ACHN (cell line): ENCODE data around the gene AMPH.
"Not testable (repeated sequence)": the region's sequence is repeated elsewhere in the genome, so short reads cannot be mapped to it uniquely, and the experiment has no call there.

ENCODE experiments used
- DNase-seq: peaks from one replicate; pipeline ENCODE4 v3.0.0-alpha.2; 2015
- in situ Hi-C: cut with HindIII; loops from 2 replicates; pipeline ENCODE4 v1.10.0; 2017; ENCODE audit warnings: low sequenced_read_pairs, low pct_ligation_motif_present, low pct_unique_long_range_greater_than_20kb

Gene AMPH

DNA sequence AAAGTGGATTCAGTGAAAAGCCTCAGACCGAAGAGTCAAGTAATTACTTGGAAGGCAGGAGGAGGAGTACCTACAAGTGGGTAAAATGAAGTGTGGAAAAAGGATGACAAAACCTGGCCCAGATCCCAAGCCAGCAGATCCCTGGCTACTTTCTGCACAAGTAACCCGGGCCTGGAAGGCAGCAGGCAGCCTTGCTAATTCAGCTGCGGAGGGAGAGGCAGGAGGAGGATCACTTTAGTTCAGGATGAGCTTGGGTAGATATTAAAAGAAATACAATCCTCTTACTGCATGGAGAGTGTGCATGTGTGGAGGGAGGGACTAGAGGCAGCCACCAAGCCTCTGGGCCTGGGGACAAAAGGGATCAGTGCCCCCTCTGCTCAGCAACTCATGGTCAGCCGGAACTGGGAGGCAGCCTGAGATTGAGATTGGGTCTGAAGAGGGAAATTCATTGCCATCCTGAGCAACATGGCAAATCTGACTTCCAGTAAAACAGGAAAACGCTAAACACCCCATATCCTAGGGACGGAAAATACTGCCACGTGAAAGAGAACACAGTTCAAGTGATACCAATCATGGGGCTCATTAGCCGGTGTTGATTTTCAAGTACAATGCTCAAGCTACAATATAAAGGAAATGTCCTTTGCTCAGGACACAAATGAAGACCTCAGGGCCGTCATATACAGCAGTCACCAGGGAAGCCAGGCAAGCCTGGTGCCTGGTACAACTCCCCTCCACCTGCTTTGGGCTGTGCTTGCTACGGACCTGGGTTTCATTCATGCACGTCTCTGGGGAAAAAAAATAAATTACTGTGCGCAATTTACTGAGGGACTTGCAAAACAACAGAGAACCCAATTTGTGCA lies 1.3 kb downstream of the AMPH start:
- DNase-seq = no peak
- in situ Hi-C loops = no loop called here

- in situ Hi-C loops = no loop called here
- no peak for DNase-seq
Measured at GRCh38 chr7:38628630-38629385, 2.4 kb downstream of the AMPH start.

GRCh38 chr7:38625866-38626265 lies 5.3 kb downstream of the AMPH start:
- in situ Hi-C loops = no loop called here

DNA sequence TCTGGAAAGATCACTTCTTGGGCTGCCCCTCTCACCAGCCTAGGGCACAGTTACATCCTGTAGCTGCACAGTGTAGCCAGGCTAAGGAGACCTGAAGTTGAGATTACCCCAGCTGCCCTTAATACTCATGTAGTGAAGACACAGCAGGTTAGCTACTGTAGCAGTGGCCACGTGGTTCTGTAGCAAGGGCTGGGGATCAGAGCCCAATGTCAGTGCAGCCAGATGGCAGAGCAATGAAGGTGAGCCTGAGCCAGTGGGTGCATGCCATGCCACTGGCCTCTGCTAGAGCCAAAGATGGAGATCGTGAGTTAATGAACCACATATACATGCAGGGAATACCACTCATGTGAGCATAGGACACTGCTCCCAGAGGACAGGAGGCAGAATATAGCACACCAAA lies 15.5 kb downstream of the AMPH start:
- no peak for DNase-seq
- in situ Hi-C loops = no loop called here

More at GRCh38 chr7:38625866-38626265, 5.3 kb downstream of the AMPH start:
- DNase-seq = no peak

DNA sequence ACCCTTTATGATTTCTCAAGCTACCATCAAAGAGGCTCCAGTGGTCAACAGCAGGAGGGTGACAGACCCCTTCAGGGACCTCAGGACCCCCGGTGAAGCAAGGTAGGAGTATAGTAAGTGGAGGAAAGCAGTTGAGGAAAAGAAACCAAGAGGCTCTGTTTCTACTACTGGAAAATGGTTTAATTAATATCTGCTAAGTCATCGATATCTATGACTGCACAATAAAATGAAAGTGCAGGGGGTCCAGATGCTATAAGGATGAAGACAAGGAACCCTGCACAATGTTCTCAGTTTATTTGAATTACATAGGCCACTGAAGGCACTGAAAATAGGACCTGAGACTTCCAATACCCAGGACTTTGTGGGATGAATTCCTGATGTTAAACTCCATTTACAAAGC lies 23.7 kb downstream of the AMPH start:
- in situ Hi-C loops = no loop called here
- DNase-seq = no peak

DNA sequence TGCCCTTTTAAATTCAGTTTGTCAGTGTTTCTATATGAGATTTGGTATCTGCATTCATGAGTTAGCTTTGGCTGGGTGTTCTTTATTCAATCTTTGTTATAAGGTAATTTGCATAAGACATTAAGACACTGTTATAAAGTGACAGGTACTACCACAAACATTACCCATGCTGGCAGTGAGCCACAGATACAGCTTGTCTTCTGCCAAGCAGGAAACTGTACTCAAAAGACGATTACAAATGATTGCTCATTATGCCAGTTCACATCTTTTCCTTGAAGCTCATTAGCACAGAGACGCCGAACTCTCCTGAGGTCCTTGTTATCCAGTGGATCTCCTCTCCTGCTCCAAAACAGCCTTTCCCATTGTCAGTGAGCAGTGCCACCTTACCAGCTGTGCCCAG lies 30.4 kb downstream of the AMPH start:
- no peak for DNase-seq
- in situ Hi-C loops = no loop called here

- no peak for DNase-seq
- in situ Hi-C loops = no loop called here
Measured at GRCh38 chr7:38594949-38595348, 36.2 kb downstream of the AMPH start.

DNA sequence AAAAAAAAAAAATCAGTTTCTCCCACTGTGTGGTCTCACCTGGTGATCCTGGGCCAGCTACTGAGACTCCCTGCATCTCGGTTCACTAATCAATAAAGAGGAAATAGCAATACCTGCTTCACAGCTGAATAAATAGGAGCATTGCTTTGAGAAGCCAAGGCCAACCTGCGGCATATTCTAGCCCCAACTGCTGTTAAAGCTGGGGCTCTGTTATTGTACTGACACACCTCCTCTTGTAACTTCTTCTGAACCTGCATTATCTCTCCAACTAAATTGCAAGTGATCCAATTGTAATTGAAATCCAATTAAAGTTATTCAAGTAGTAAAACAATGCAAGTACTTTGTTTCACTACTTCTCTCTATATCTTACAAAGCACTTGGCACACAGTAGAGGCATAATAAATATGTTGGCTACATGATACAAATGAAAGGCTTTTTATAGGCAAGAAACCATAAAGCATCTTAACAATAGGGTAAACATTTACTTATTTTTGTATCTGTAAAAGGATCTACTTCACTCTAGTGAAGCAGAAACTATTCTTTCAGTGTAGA lies 38.4 kb downstream of the AMPH start:
- DNase-seq = no peak
- in situ Hi-C loops = no loop called here

DNA sequence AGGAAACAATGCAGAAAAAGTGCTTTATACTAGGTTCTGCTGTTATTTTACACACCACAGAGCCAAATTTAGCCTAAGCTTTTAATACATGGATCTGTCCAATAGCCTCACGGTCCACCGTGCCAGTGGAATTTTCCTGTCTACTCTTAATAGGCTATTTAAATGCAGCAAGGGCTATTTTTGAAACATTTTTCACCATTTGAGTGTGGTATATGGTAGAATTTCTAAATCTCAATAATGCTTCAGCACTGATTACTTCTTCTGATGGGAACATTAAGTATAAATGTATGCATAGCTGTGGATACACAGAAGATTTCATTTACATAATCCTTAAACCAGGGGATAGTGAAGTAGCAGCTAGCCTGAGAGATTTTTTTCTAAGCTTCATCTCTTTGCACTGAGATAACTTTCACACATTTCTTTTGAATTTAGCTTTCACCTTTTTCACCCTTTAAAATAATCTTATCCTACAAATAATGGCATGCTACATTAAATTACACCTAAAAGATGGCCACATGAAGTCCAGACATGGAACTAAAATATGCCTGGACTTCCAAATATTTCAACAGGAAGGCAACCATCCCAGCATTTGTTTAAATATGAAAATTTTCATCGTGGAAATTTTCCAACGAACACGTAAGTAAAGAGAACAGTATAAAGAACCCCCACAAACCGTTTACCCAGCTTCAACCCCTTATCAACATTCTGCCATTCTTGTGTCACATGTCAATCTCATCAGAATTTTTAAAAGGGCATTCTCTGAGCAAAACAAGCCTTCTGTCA lies 45.4 kb downstream of the AMPH start:
- in situ Hi-C loops = no loop called here
- DNase-seq = no peak

DNA sequence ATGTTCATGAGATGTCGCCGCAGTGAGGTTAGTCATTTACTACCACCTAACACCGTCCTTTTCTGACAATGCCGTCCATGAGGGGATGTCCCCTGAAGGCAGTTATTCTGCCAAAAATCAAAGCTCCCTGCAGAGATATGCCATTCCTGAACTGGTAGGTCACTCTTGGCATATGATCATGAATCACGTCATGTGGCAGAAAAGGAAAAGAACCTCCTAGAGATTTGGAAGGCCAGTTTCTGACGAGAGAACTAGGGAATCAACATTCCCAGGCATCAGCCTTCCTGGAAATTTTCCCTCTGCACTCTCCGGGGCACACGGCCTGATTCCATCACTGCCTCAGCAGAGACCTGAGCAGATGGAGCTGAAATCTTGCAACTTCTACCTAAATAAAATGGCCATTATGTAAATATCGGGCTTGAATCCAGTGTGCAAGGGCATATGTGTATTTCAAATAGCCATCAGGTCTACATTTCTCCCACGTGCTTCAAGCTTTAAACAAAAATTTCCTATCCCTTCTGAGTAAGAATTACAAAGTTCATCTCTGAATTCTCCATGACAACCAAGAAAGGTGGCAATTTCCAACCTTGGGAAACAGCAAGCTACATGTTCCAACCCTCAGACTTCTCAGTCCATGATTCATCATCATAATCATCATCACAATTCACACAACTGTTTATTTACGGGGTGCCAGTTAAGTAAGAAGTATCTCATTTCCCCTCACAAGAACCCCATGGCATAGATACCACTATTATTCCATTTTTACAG lies 46.5 kb downstream of the AMPH start:
- peak; percentile 76 for DNase-seq
- in situ Hi-C loops = no loop called here

DNA sequence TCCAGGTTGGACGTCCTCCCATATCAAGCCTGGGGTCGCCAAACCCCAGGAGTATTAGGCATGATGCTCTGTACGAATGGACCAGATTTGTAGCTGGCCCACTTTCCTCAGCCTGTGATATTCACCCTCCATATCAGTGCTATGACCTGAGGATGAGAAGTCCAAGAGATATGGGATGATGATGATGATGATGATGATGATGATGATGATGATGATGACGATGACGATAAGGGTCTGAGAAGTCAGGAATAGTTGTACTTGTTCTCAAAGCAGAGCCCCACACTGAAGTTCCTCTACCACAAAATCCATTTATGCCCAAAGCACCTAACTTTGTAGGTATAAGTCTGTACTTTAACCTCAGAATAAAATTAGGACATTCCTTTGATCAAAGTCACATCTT lies 50.7 kb downstream of the AMPH start:
- in situ Hi-C loops = no loop called here
- DNase-seq = no peak

- no peak for DNase-seq
- in situ Hi-C loops = no loop called here
Measured at GRCh38 chr7:38574086-38574485, 57.1 kb downstream of the AMPH start.

- in situ Hi-C loops, DNase-seq: not testable (repeated sequence)
Measured at GRCh38 chr7:38571620-38572019, 59.6 kb downstream of the AMPH start.

- in situ Hi-C loops = no loop called here
- DNase-seq = no peak
Measured at GRCh38 chr7:38568497-38568896, 62.7 kb downstream of the AMPH start.

DNA sequence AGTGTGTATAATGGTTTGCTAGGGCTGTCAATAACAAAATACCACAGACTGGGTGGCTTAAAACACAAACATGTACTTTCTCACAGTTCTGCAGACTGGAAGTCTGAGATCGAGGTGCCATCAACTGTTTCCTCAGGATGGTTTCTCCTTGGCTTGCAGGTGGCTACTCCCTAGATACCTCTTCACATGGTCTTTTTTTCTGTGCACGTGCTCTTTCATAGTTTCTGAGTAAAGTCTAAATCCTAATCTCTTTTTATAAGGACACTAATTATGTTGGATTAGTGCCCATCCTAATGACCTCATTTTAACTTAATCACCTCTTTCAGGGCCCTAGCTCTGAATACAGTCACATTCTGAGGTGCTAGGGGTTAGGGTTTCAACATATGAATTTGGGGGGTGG lies 65.9 kb downstream of the AMPH start:
- in situ Hi-C loops = no loop called here
- DNase-seq = no peak

DNA sequence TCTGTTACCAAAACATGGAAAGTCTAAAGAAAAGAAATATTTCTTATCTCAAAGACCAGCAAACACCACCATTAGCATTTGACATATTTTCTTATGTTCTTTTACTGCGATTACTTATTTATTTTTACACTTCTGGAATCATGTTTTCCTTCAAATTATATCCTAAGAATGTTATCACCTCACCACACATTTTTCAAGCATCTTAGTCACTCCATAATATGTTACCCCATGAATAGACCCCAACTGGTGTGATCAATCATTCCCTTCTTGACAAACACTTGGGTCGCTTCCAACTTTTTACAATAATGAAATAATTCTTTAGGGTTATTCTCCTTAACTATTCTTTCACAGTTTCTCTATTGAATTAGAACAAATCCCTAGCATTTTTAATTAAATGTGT lies 67.4 kb downstream of the AMPH start:
- DNase-seq = no peak
- in situ Hi-C loops = no loop called here

DNA sequence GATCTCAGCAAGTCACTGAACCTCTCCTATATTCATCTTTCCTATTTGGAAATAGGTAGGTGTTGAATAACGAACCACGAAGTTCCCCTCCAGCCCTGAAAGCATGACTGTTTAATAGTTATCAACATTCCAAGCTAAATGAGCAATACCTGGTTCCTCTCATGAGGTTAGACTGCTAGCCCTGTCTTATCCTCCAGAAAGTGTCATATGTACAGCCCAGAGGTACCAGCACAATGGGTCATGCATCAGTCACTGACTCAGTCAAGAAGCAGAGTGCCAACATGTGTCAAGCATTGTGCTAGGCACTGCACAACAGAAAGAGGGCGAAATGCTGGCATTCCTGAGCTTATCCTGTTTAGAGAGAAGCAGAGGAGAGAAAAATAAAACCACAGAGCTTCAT lies 70.0 kb downstream of the AMPH start:
- in situ Hi-C loops = no loop called here
- DNase-seq = no peak

- DNase-seq = no peak
- in situ Hi-C loops = no loop called here
Measured at GRCh38 chr7:38558761-38559345, 72.3 kb downstream of the AMPH start.
